Psoas muscle (tissue), 8 donors: Measurements from ENCODE around the gene PPFIA1. TPM values are rescaled to one million over a fixed set of nuclear protein-coding genes. Genes with fewer than 3 reads are reported as not detected.

Experiments
- ATAC-seq, 4 donors: fragments of 200-7000 bp; cut with Tn5 transposase; one replicate each; pipeline ENCODE4 v1.9.1; 2020; ENCODE audit warnings: moderate library complexity in 3 of 4, mild to moderate bottlenecking in 2 of 4
- DNase-seq, 2 donors: peaks; one replicate each; pipeline ENCODE4 v3.0.0-alpha.2; 2020
- H3K27ac ChIP-seq: fragments of 200-600 bp; one replicate; pipeline ENCODE4 v1.8.0; 2022
- H3K27me3 ChIP-seq, 3 donors: fragments of 200-600 bp in 1 of 3; one replicate each; pipeline versions ENCODE4 v1.6.1 to v1.8.0; 2013 to 2022; ENCODE audit warnings: low read length in 2 of 3, mild to moderate bottlenecking in 2 of 3, moderate library complexity in 1 of 3; ENCODE audit not compliant: insufficient read depth in 3 of 3
- H3K36me3 ChIP-seq, 2 donors: fragments of 200-600 bp in 1 of 2; one replicate each; pipeline versions ENCODE4 v1.6.1 to v1.8.0; 2013 to 2022; ENCODE audit warnings: low read depth in 1 of 2, mild to moderate bottlenecking in 1 of 2, moderate library complexity in 1 of 2; ENCODE audit not compliant: insufficient read depth in 1 of 2
- H3K4me1 ChIP-seq: fragments of 200-600 bp; one replicate; pipeline ENCODE4 v1.8.0; 2022
- H3K4me3 ChIP-seq: fragments of 200-600 bp; one replicate; pipeline ENCODE4 v1.8.0; 2022; ENCODE audit warnings: mild to moderate bottlenecking
- H3K9me3 ChIP-seq: fragments of 200-600 bp; one replicate; pipeline ENCODE4 v1.8.0; 2022
- WGBS, 3 donors: extraction: QIAGEN DNeasy Blood & Tissue Kit; methylation state at CpG; one replicate each; pipeline versions ENCODE4 v1.1.6 to v1.1.7; 2013; 5-methylcytosine and 5-hydroxymethylcytosine counted together
- intact Hi-C, 2 donors: fragments of 100-400 bp; cut with DNase I; formaldehyde crosslinking; loops; one replicate each; pipeline versions ENCODE4 v1.11.0 to v1.14.2; 2022
- polyA plus RNA-seq, 3 donors: library from polyadenylated mRNA; stranded (reverse); fragments of 200-250 nt; gene quantifications; one replicate each; pipeline ENCODE4 v1.2.3, GENCODE V29; 2013
- total RNA-seq, 4 donors: library from RNA; stranded (reverse); fragmentation: NEBNext Ultra II Directional in 2 of 4; extraction: Animal tissue kit (Norgen Biotek cat#: 25700) in 2 of 4; gene quantifications; one replicate each; pipeline versions ENCODE4 v1.2.1 to v1.2.4, GENCODE V29; 2021 to 2023
- TF ChIP-seq, protein P1 (sequence below): fragments of 200-600 bp; IDR thresholded peaks from one replicate; pipeline ENCODE4 v1.8.0; 2022; ENCODE audit warnings: antibody characterized with exemption
- donor health status: healthy with polysubstance abuse.
- donor health status: DM: no; HTN: no; CAD: no; lungs with moderate emphysema.
- donor health status: Bipolar disorder and iron deficiency.
- donor health status: healthy.
- donor health status: DM: yes; HTN: yes; CAD: no.
- donor health status: DM: no; HTN: no; CAD: no.
- donor health status: DM: no; HTN: no; CAD: no.
- donor health status: DM: yes; HTN: yes; CAD: no.

PPFIA1 gene
- total and polyA plus RNA-seq, 7 donors: 16.7 to 49.5 (median 34.3) TPM

- H3K27ac ChIP-seq: no peak overlapping the region
- no peaks in the 10 kb centered on the region for H3K27me3 ChIP-seq
- WGBS, 3 donors: 92 to 96% (median 92%) methylated on average over 15 of the region's 15 CpGs
- H3K9me3 ChIP-seq: no peaks in the 10 kb centered on the region
- DNase-seq: no peak
- peaks cover 8% of the 10 kb centered on the region for H3K4me1 ChIP-seq
- no peak for ATAC-seq
- intact Hi-C loops: loop anchor here in 1 of 2 donors (10.0 kb wide), 1 partner anchor 120 kb away; the partner anchor contains the start of gene PPFIA1
- TF ChIP-seq, protein P1, sequence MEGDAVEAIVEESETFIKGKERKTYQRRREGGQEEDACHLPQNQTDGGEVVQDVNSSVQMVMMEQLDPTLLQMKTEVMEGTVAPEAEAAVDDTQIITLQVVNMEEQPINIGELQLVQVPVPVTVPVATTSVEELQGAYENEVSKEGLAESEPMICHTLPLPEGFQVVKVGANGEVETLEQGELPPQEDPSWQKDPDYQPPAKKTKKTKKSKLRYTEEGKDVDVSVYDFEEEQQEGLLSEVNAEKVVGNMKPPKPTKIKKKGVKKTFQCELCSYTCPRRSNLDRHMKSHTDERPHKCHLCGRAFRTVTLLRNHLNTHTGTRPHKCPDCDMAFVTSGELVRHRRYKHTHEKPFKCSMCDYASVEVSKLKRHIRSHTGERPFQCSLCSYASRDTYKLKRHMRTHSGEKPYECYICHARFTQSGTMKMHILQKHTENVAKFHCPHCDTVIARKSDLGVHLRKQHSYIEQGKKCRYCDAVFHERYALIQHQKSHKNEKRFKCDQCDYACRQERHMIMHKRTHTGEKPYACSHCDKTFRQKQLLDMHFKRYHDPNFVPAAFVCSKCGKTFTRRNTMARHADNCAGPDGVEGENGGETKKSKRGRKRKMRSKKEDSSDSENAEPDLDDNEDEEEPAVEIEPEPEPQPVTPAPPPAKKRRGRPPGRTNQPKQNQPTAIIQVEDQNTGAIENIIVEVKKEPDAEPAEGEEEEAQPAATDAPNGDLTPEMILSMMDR: no peak
- no peak overlapping the region for H3K4me3 ChIP-seq
- H3K36me3 ChIP-seq: peaks cover 0 to 8% of the 10 kb centered on the region in 2 donors
Observed at GRCh38 chr11:70394211-70394950, 123.9 kb downstream of the PPFIA1 start.

DNA sequence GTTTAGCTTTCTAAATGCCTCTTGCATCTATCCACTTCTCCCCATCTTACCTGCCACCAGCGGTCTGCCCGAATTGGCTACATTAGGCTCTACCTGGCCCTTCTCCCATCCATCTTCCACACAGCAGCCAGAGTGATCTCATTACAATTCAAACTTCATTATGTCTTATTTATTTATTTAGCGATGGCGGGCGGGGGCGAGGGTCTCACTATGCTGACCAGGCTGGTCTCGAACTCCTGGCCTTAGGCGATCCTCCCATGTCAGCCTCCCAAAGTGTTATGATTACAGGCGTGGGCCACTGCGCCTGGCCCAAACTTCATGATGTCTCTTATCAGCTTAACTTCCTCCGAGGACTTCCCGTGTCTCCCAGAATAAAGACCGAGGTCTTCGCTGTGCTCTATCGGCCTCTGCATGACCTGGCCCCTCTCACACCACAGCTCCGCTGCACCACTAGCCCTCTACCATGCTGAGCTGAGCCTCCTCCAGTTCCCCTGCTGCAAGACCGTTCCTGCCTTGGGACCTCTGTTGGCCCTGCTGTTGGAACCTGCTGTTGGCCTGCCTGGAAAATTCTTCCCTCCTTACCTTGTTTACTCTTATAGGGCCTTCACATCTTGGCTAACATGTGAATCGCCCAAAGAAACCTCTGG, 127.0 kb downstream of the PPFIA1 start:
- DNase-seq: no peak
- TF ChIP-seq, protein P1: no peak
- intact Hi-C loops: loop anchor here in 1 of 2 donors (10.0 kb wide), 1 partner anchor 123 kb away; the partner anchor contains the start of gene PPFIA1
- ATAC-seq: no peak
- Histone ChIP-seq H3K4me1 (peaks cover 20% of the 10 kb centered on the region), H3K4me3 (peak overlapping the region; percentile 79), H3K36me3 (peaks cover 0 to 8% of the 10 kb centered on the region in 2 donors), H3K9me3 (no peaks in the 10 kb centered on the region), H3K27me3 (no peaks in the 10 kb centered on the region), H3K27ac (peak overlapping the region; percentile 88)
- WGBS, 3 donors: 46 to 53% (median 50%) methylated on average over 18 of the region's 18 CpGs

- peak; percentile 90 to 94 for DNase-seq
- peak within 1 kb of the TSS; percentile 79 for H3K4me3 ChIP-seq
- intact Hi-C loops: loop anchor here in 1 of 2 donors (10.0 kb wide), 1 partner anchor 123 kb away; the partner anchor contains the start of gene PPFIA1
- H3K36me3 ChIP-seq: peaks cover 0 to 8% of the 10 kb centered on the region in 2 donors
- TF ChIP-seq, protein P1: no peak
- H3K27ac ChIP-seq: peak within 1 kb of the TSS; percentile 88
- no peaks in the 10 kb centered on the region for H3K9me3 ChIP-seq
- 1% methylated on average over 67 to 91 of the region's 93 CpGs for WGBS, 3 donors
- peak; percentile 87 to 90 (median 89) for ATAC-seq
- peaks cover 20% of the 10 kb centered on the region for H3K4me1 ChIP-seq
- H3K27me3 ChIP-seq: no peaks in the 10 kb centered on the region
Observed at GRCh38 chr11:70397983-70398833, 127.7 kb downstream of the PPFIA1 start, which contains the start of gene CTTN. Gene CTTN, plus strand, starts transcription at chr11:70398529. Its CDS starts 8,769 bp downstream, at chr11:70407298.

- peak overlapping the region; percentile 88 for H3K27ac ChIP-seq
- peaks cover 0 to 3% of the 10 kb centered on the region in 2 donors for H3K36me3 ChIP-seq
- intact Hi-C loops: loop anchor here in 1 of 2 donors (10.0 kb wide), 1 partner anchor 124 kb away; the partner anchor contains the start of gene PPFIA1
- H3K27me3 ChIP-seq: no peaks in the 10 kb centered on the region
- H3K4me3 ChIP-seq: peak overlapping the region; percentile 79
- TF ChIP-seq, protein P1: no peak
- DNase-seq (peak; percentile 33 to 64), ATAC-seq (peak; percentile 26 to 67 (median 52))
- no peaks in the 10 kb centered on the region for H3K9me3 ChIP-seq
- WGBS, 3 donors: 2 to 3% (median 3%) methylated on average over 39 to 42 of the region's 42 CpGs
- peaks cover 20% of the 10 kb centered on the region for H3K4me1 ChIP-seq
Observed at GRCh38 chr11:70398834-70399680, 128.6 kb downstream of the PPFIA1 start.
